LNCAP (cell line): ENCODE data around the gene RPS19BP1.
A peak's percentile ranks its signal among the peaks of the same experiment; 100 is the strongest.

ENCODE experiments used
- CTCF ChIP-seq: fragments of 450-650 bp; IDR thresholded peaks from 2 replicates; pipeline ENCODE4 v1.5.1; 2017; ENCODE audit warnings: mild to moderate bottlenecking

RPS19BP1 gene

GRCh38 chr22:39501644-39502108, 30.9 kb downstream of the RPS19BP1 start:
- TF ChIP-seq CTCF, result no peak

- no peak for TF ChIP-seq CTCF
Observed at GRCh38 chr22:39500101-39500500, 32.4 kb downstream of the RPS19BP1 start.

- no peak for TF ChIP-seq CTCF
Observed at GRCh38 chr22:39498802-39499201, 33.7 kb downstream of the RPS19BP1 start.

- TF ChIP-seq CTCF, result no peak
Observed at GRCh38 chr22:39498368-39498767, 34.2 kb downstream of the RPS19BP1 start.

GRCh38 chr22:39497429-39497828, 35.1 kb downstream of the RPS19BP1 start:
- TF ChIP-seq CTCF, result no peak

- TF ChIP-seq CTCF, result peak; percentile 47; the same call in 1 of the 2 replicates
Observed at GRCh38 chr22:39496131-39496838, 36.3 kb downstream of the RPS19BP1 start.

GRCh38 chr22:39494471-39495120, 38.0 kb downstream of the RPS19BP1 start:
- TF ChIP-seq CTCF, result no peak
